GM12878 (cell line): ENCODE results near the gene COA5. TPM values are rescaled to one million over a fixed set of nuclear protein-coding genes. Genes with fewer than 3 reads are reported as not detected.

Experiments used
- ATAC-seq: fragments of 200-7000 bp; cut with Tn5 transposase; 3 replicates; pipeline ENCODE4 v1.9.1; 2020; ENCODE audit warnings: mild to moderate bottlenecking, moderate library complexity
- BruUV-seq: library from RNA; stranded (reverse); fragments of 400-500 nt; replicated peaks from 2 replicates; lab custom pipeline; 2021; lab: Mats Ljungman, UMichigan
- CTCF ChIA-PET: fragments of 300-600 bp; sonication (Branson Sonifier 250); formaldehyde crosslinking; extraction: SDS; loops from one replicate; lab custom pipeline; 2021; ENCODE audit warnings: inconsistent platforms; lab: Yijun Ruan, JAX
- POLR2A ChIA-PET: fragments of 350-600 bp; formaldehyde crosslinking; extraction: SDS; loops from one replicate; lab custom pipeline; 2021; ENCODE audit warnings: inconsistent platforms; lab: Charles Lee
- RAD21 ChIA-PET: fragments of 300-600 bp; sonication (Branson Sonifier 250); formaldehyde crosslinking; loops from one replicate; lab custom pipeline; 2023; ENCODE audit warnings: antibody characterized with exemption; ENCODE audit not compliant: unreplicated experiment; lab: Charles Lee
- SMC1A ChIA-PET: fragments of 300-600 bp; sonication (Branson Sonifier 250); formaldehyde crosslinking; loops from one replicate; lab custom pipeline; 2023; ENCODE audit not compliant: unreplicated experiment, uncharacterized antibody; lab: Charles Lee
- DNase-seq: peaks from one replicate; pipeline ENCODE4 v3.0.0-alpha.2; 2011; ENCODE audit warnings: low read depth, low spot score
- FAIRE-seq: peaks from 3 replicates; lab custom pipeline; 2011; peaks lifted over from hg19 to GRCh38; lab: Jason Lieb, UNC
- H2AFZ ChIP-seq: 2 replicates; pipeline ENCODE4 v1.6.0; 2011; ENCODE audit warnings: low read depth, low read length, control low read depth; ENCODE audit not compliant: control insufficient read depth
- H3K27ac ChIP-seq: 2 replicates; pipeline ENCODE4 v1.5.1; 2011; ENCODE audit warnings: control low read depth; ENCODE audit not compliant: control insufficient read depth, insufficient read depth
- H3K27me3 ChIP-seq, 2 experiments: replicated peaks in 1 of 2; 2 replicates each; pipeline versions ENCODE4 v1.6.0 to v1.6.1; 2011; ENCODE audit warnings: low read length in 1 of 2; ENCODE audit not compliant: control insufficient read depth in 2 of 2, insufficient read depth in 2 of 2
- H3K36me3 ChIP-seq, 2 experiments: 2 replicates each; pipeline ENCODE4 v1.5.1; 2011; ENCODE audit warnings: low read length in 1 of 2; ENCODE audit not compliant: control insufficient read depth in 2 of 2, insufficient read depth in 2 of 2
- H3K4me1 ChIP-seq: 2 replicates; pipeline ENCODE4 v1.6.1; 2011; ENCODE audit warnings: mild to moderate bottlenecking, low read length, moderate library complexity, mixed read lengths; ENCODE audit not compliant: control insufficient read depth, insufficient read depth
- H3K4me2 ChIP-seq: 2 replicates; pipeline ENCODE4 v1.6.0; 2011; ENCODE audit warnings: control low read depth; ENCODE audit not compliant: control insufficient read depth, insufficient read depth
- H3K4me3 ChIP-seq: fragments of 200-600 bp; sonication (generic); 2 replicates; pipeline ENCODE4 v1.5.1; 2016
- H3K79me2 ChIP-seq: 2 replicates; pipeline ENCODE4 v1.6.0; 2011; ENCODE audit warnings: low read length; ENCODE audit not compliant: control insufficient read depth, insufficient read depth
- H3K9ac ChIP-seq: 2 replicates; pipeline ENCODE4 v1.8.0; 2011; ENCODE audit warnings: low read length, control low read depth, mixed read lengths; ENCODE audit not compliant: control insufficient read depth, insufficient read depth
- H3K9me3 ChIP-seq: replicated peaks from 3 replicates; pipeline ENCODE4 v1.5.1; 2011; ENCODE audit warnings: mild to moderate bottlenecking, low read length; ENCODE audit not compliant: control insufficient read depth, insufficient read depth
- H4K20me1 ChIP-seq: 2 replicates; pipeline ENCODE4 v1.6.0; 2011; ENCODE audit not compliant: control insufficient read depth, insufficient read depth
- BCL3 ChIP-seq: IDR thresholded peaks from 2 replicates; pipeline ENCODE4 v1.6.1; 2011; ENCODE audit warnings: borderline replicate concordance, low read depth, mild to moderate bottlenecking, moderate library complexity, low read length; ENCODE audit not compliant: insufficient read depth, poor library complexity, severe bottlenecking
- CBFB ChIP-seq: IDR thresholded peaks from 2 replicates; pipeline ENCODE4 v1.6.1; 2016; ENCODE audit warnings: antibody characterized with exemption, low read depth
- CHD1 ChIP-seq: IDR thresholded peaks from 2 replicates; pipeline ENCODE4 v1.6.1; 2012; ENCODE audit warnings: low read depth, low read length, improper control_type of control experiment
- MYB ChIP-seq: fragments of 150-350 bp; IDR thresholded peaks from 2 replicates; pipeline ENCODE4 v1.6.1; 2014; ENCODE audit warnings: mild to moderate bottlenecking, low read depth, low read length, borderline replicate concordance
- NFXL1 ChIP-seq: fragments of 450-650 bp; IDR thresholded peaks from 2 replicates; pipeline ENCODE4 v1.6.1; 2017; ENCODE audit warnings: antibody characterized with exemption, mild to moderate bottlenecking, borderline replicate concordance
- NKRF ChIP-seq: fragments of 450-650 bp; conservative IDR thresholded peaks from 2 replicates; pipeline ENCODE4 v1.6.1; 2017; ENCODE audit warnings: mild to moderate bottlenecking, moderate library complexity
- RELA ChIP-seq: fragments of 450-650 bp; IDR thresholded peaks from 2 replicates; pipeline ENCODE4 v1.8.0; 2014; ENCODE audit warnings: borderline replicate concordance; ENCODE audit not compliant: partially characterized antibody
- TBL1XR1 ChIP-seq: IDR thresholded peaks from 2 replicates; pipeline ENCODE4 v1.6.1; 2012; ENCODE audit warnings: low read depth, low read length, improper control_type of control experiment
- WGBS: methylation state at CpG from one replicate; pipeline ENCODE4 v1.1.6; 2016; ENCODE audit warnings: low lambda C conversion rate; ENCODE audit not compliant: insufficient replicate concordance, insufficient coverage; ENCODE audit errors: missing lambda C conversion rate; 5-methylcytosine and 5-hydroxymethylcytosine counted together
- in situ Hi-C: fragments of 300-500 bp; cut with MboI; formaldehyde crosslinking; loops from 9 replicates; pipeline ENCODE4 v1.14.3; 2018; ENCODE audit warnings: mixed read lengths
- intact Hi-C: fragments of 100-400 bp; cut with micrococcal nuclease; formaldehyde crosslinking; loops from one replicate; pipeline ENCODE4 v1.14.2; 2022; ENCODE audit not compliant: unreplicated experiment
- polyA plus RNA-seq, 11 experiments: library from polyadenylated mRNA; depleted of rRNA in 4 of 11; unstranded in 6 of 11; stranded (reverse) in 5 of 11; fragments of >200 nt; fragmentation: Nextera tagmentation in 4 of 11; fragmentation: Illumina TruSeq in 1 of 11; extraction: Ambion mirVana in 4 of 11; extraction: Trizol in 1 of 11; gene quantifications; 1 replicate in 1 of 11; 2 replicates in 10 of 11; pipeline versions ENCODE4 v1.2.1 to v1.2.3, GENCODE V29; 2011 to 2016; ENCODE audit warnings: inconsistent platforms in 2 of 11, missing spikeins in 2 of 11, low read depth in 1 of 11
- total RNA-seq, 4 experiments: library from RNA; depleted of rRNA in 3 of 4; stranded (reverse); fragments of >200 nt in 3 of 4; fragmentation: Illumina TruSeq in 1 of 4; extraction: Trizol in 1 of 4; gene quantifications; 2 replicates each; pipeline versions ENCODE4 v1.2.1 to v1.2.3, GENCODE V29; 2013 to 2021

Gene COA5
- total and polyA plus RNA-seq, 10 of the 15 experiments (the other 5 are each of a cell fraction or from before 2014, with no cell fraction given) = 20.7 to 63.3 (median 37.9) TPM

GRCh38 chr2:98558852-98559530 lies 49.3 kb downstream of the COA5 start:
- TF ChIP-seq NKRF (no peak), CBFB (no peak), TBL1XR1 (no peak), MYB (no peak), BCL3 (no peak), NFXL1 (no peak), RELA (no peak), CHD1 (no peak)
- in situ Hi-C loops (no loop called here), intact Hi-C loops (no loop called here)
- no peak overlapping the region for H2AFZ ChIP-seq
- H3K4me1 ChIP-seq = peaks cover 16% of the 10 kb centered on the region
- no peak overlapping the region for H3K4me3 ChIP-seq
- H3K79me2 ChIP-seq = no peaks in the 10 kb centered on the region
- H3K27ac ChIP-seq = no peak overlapping the region
- no peak overlapping the region for H3K4me2 ChIP-seq
- ChIA-PET RAD21 (no interaction called here), POLR2A (interaction anchor here (0.9 kb wide), 1 partner anchor 51 kb away, joined by 3 read pairs; no protein-coding TSS in a partner anchor), CTCF (interaction anchor here (1.0 to 5.2 kb wide), 2 partner anchors 10 to 40 kb away, joined by 3 to 24 read pairs; no protein-coding TSS in a partner anchor), SMC1A (interaction anchor here (0.6 kb wide), 1 partner anchor 14 kb away, joined by 3 read pairs; no protein-coding TSS in a partner anchor)
- FAIRE-seq (no peak), ATAC-seq (no peak), DNase-seq (no peak)
- H3K9ac ChIP-seq = no peak overlapping the region
- H3K9me3 ChIP-seq = no peaks in the 10 kb centered on the region
- H3K27me3 ChIP-seq = no peaks in the 10 kb centered on the region
- peaks cover 20 to 46% of the 10 kb centered on the region in 2 experiments for H3K36me3 ChIP-seq
- no TSS peak for BruUV-seq
- WGBS = 89% methylated on average over 16 of the region's 16 CpGs
- no peaks in the 10 kb centered on the region for H4K20me1 ChIP-seq
